Measurements from ENCODE around the gene UBE2O. TPM values are rescaled to one million over a fixed set of nuclear protein-coding genes. Genes with fewer than 3 reads are reported as not detected.

UBE2O gene
- total RNA-seq, 5 donors from 2014 or later (not counting 1 experiment from before 2014, with no cell fraction given): 33.9 to 57.8 (median 47.5) TPM

GRCh38 chr17:76462556-76463290 is 9.8 kb upstream of the UBE2O start:
- H3K9me3 ChIP-seq: no peaks in the 10 kb centered on the region
- no peak overlapping the region for H3K4me3 ChIP-seq (ENCODE audit: control insufficient read depth in 1 of 2, extremely low read depth in 1 of 2, low read length in 1 of 2)
- Mint-ChIP-seq H3K4me1 (peaks cover 3 to 5% (median 4%) of the 10 kb centered on the region in 3 donors), H3K27me3 (no peaks in the 10 kb centered on the region), H3K27ac (no peak overlapping the region), H3K9me3 (no peaks in the 10 kb centered on the region), H3K36me3 (no peaks in the 10 kb centered on the region), H3K4me3 (no peak overlapping the region)
- 86% methylated on average over 16 of the region's 24 CpGs for WGBS (ENCODE audit: insufficient coverage)
- ChIA-PET CTCF (interaction anchor here in 1 of 2 donors (0.5 to 0.6 kb wide), 3 partner anchors 9 to 1325 kb away, joined by 3 to 4 read pairs (median 4); no protein-coding TSS in a partner anchor), POLR2A (interaction anchor here in 1 of 2 donors (0.6 kb wide), 1 partner anchor 15 kb away, joined by 3 read pairs; no protein-coding TSS in a partner anchor)
- H3K36me3 ChIP-seq (ENCODE audit: control insufficient read depth in 2 of 2, extremely low read depth in 1 of 2, insufficient read depth in 1 of 2, low read length in 1 of 2): no peaks in the 10 kb centered on the region
- ATAC-seq (replicated peaks in 1 of 4) (no peak), DNase-seq (no peak)
- peaks cover 0 to 4% of the 10 kb centered on the region in 2 experiments for H3K27me3 ChIP-seq (replicated peaks in 1 of 2; ENCODE audit: control insufficient read depth in 2 of 2, extremely low read depth in 1 of 2, insufficient read depth in 2 of 2, low read length in 1 of 2)
- no peak overlapping the region for H3K27ac ChIP-seq (ENCODE audit: low read length)
- H3K4me1 ChIP-seq (ENCODE audit: control insufficient read depth in 1 of 2, extremely low read depth in 1 of 2, insufficient read depth in 2 of 2, low read length in 2 of 2): peaks cover 0 to 6% of the 10 kb centered on the region in 2 experiments

GRCh38 chr17:76461765-76462555 is 9.0 kb upstream of the UBE2O start:
- H3K4me3 ChIP-seq (ENCODE audit: control insufficient read depth in 1 of 2, extremely low read depth in 1 of 2, low read length in 1 of 2): no peak overlapping the region
- no peak for ATAC-seq (replicated peaks in 1 of 4)
- H3K9me3 Mint-ChIP-seq: no peaks in the 10 kb centered on the region
- H3K27me3 Mint-ChIP-seq: no peaks in the 10 kb centered on the region
- H3K4me3 Mint-ChIP-seq: no peak overlapping the region
- DNase-seq: no peak
- H3K27ac Mint-ChIP-seq: peak overlapping the region in 1 of 2 donors; percentile 57
- H3K36me3 ChIP-seq (ENCODE audit: control insufficient read depth in 2 of 2, extremely low read depth in 1 of 2, insufficient read depth in 1 of 2, low read length in 1 of 2): no peaks in the 10 kb centered on the region
- 74% methylated on average over 6 of the region's 11 CpGs for WGBS (ENCODE audit: insufficient coverage)
- peaks cover 0 to 6% of the 10 kb centered on the region in 2 experiments for H3K4me1 ChIP-seq (ENCODE audit: control insufficient read depth in 1 of 2, extremely low read depth in 1 of 2, insufficient read depth in 2 of 2, low read length in 2 of 2)
- CTCF ChIA-PET: interaction anchor here in 1 of 2 donors (0.5 kb wide), 1 partner anchor 8 kb away, joined by 4 read pairs; no protein-coding TSS in a partner anchor
- H3K27me3 ChIP-seq (replicated peaks in 1 of 2; ENCODE audit: control insufficient read depth in 2 of 2, extremely low read depth in 1 of 2, insufficient read depth in 2 of 2, low read length in 1 of 2): peaks cover 0 to 4% of the 10 kb centered on the region in 2 experiments
- H3K4me1 Mint-ChIP-seq: peaks cover 3 to 5% (median 4%) of the 10 kb centered on the region in 3 donors
- H3K9me3 ChIP-seq: no peaks in the 10 kb centered on the region
- no peak overlapping the region for H3K27ac ChIP-seq (ENCODE audit: low read length)
- no peaks in the 10 kb centered on the region for H3K36me3 Mint-ChIP-seq
- POLR2A ChIA-PET: interaction anchor here in 1 of 2 donors (0.6 kb wide), 1 partner anchor 14 kb away, joined by 3 read pairs; no protein-coding TSS in a partner anchor

GRCh38 chr17:76459674-76460073 is 6.7 kb upstream of the UBE2O start:
- no peak for ATAC-seq (replicated peaks in 1 of 4)
- Histone ChIP-seq H3K4me1 (ENCODE audit: control insufficient read depth in 1 of 2, extremely low read depth in 1 of 2, insufficient read depth in 2 of 2, low read length in 2 of 2) (no peaks in the 10 kb centered on the region), H3K27ac (ENCODE audit: low read length) (no peak overlapping the region), H3K27me3 (replicated peaks in 1 of 2; ENCODE audit: control insufficient read depth in 2 of 2, extremely low read depth in 1 of 2, insufficient read depth in 2 of 2, low read length in 1 of 2) (peaks cover 0 to 4% of the 10 kb centered on the region in 2 experiments), H3K36me3 (ENCODE audit: control insufficient read depth in 2 of 2, extremely low read depth in 1 of 2, insufficient read depth in 1 of 2, low read length in 1 of 2) (no peaks in the 10 kb centered on the region), H3K4me3 (ENCODE audit: control insufficient read depth in 1 of 2, extremely low read depth in 1 of 2, low read length in 1 of 2) (no peak overlapping the region), H3K9me3 (no peaks in the 10 kb centered on the region)
- H3K4me1 Mint-ChIP-seq: no peaks in the 10 kb centered on the region
- H3K4me3 Mint-ChIP-seq: no peak overlapping the region
- WGBS (ENCODE audit: insufficient coverage): 77% methylated on average over 4 of the region's 4 CpGs
- no peak for DNase-seq
- H3K36me3 Mint-ChIP-seq: no peaks in the 10 kb centered on the region
- ChIA-PET CTCF (interaction anchor here in 1 of 2 donors (1.0 kb wide), 1 partner anchor 43 kb away, joined by 4 read pairs; no protein-coding TSS in a partner anchor), POLR2A (no interaction called here)
- H3K27ac Mint-ChIP-seq: no peak overlapping the region
- H3K9me3 Mint-ChIP-seq: no peaks in the 10 kb centered on the region
- no peaks in the 10 kb centered on the region for H3K27me3 Mint-ChIP-seq

GRCh38 chr17:76458580-76459490 is 5.9 kb upstream of the UBE2O start:
- H3K27ac Mint-ChIP-seq: no peak overlapping the region
- Histone ChIP-seq H3K9me3 (no peaks in the 10 kb centered on the region), H3K27me3 (replicated peaks in 1 of 2; ENCODE audit: control insufficient read depth in 2 of 2, extremely low read depth in 1 of 2, insufficient read depth in 2 of 2, low read length in 1 of 2) (peaks cover 0 to 4% of the 10 kb centered on the region in 2 experiments), H3K4me1 (ENCODE audit: control insufficient read depth in 1 of 2, extremely low read depth in 1 of 2, insufficient read depth in 2 of 2, low read length in 2 of 2) (no peaks in the 10 kb centered on the region), H3K36me3 (ENCODE audit: control insufficient read depth in 2 of 2, extremely low read depth in 1 of 2, insufficient read depth in 1 of 2, low read length in 1 of 2) (no peaks in the 10 kb centered on the region), H3K4me3 (ENCODE audit: control insufficient read depth in 1 of 2, extremely low read depth in 1 of 2, low read length in 1 of 2) (no peak overlapping the region), H3K27ac (ENCODE audit: low read length) (no peak overlapping the region)
- H3K4me3 Mint-ChIP-seq: no peak overlapping the region
- no peaks in the 10 kb centered on the region for H3K9me3 Mint-ChIP-seq
- CTCF ChIA-PET: interaction anchor here (0.6 to 1.0 kb wide), 3 partner anchors 24 to 170 kb away, joined by 3 to 4 read pairs (median 4); no protein-coding TSS in a partner anchor
- peak in 1 of 4 experiments; percentile 28 for ATAC-seq (replicated peaks in 1 of 4)
- POLR2A ChIA-PET: interaction anchor here in 1 of 2 donors (0.5 kb wide), 1 partner anchor 220 kb away, joined by 3 read pairs; no protein-coding TSS in a partner anchor
- H3K27me3 Mint-ChIP-seq: no peaks in the 10 kb centered on the region
- H3K4me1 Mint-ChIP-seq: no peaks in the 10 kb centered on the region
- DNase-seq: no peak
- WGBS (ENCODE audit: insufficient coverage): 56% methylated on average over 3 of the region's 9 CpGs
- H3K36me3 Mint-ChIP-seq: no peaks in the 10 kb centered on the region

- WGBS (ENCODE audit: insufficient coverage): 0% methylated on average over 2 of the region's 6 CpGs
- H3K27ac ChIP-seq (ENCODE audit: low read length): peak overlapping the region; percentile 63
- ChIA-PET POLR2A (interaction anchor here (0.6 to 1.0 kb wide), 2 partner anchors 282 to 765 kb away, joined by 3 to 5 read pairs; no protein-coding TSS in a partner anchor), CTCF (interaction anchor here (0.6 to 1.4 kb wide), 7 partner anchors 9 to 372 kb away, joined by 3 to 4 read pairs (median 3); no protein-coding TSS in a partner anchor)
- peaks cover 36 to 43% (median 37%) of the 10 kb centered on the region in 3 donors for H3K4me1 Mint-ChIP-seq
- no peaks in the 10 kb centered on the region for H3K27me3 Mint-ChIP-seq
- peak overlapping the region in 1 of 2 donors; percentile 16 for H3K4me3 ChIP-seq (ENCODE audit: control insufficient read depth in 1 of 2, extremely low read depth in 1 of 2, low read length in 1 of 2)
- DNase-seq: no peak
- no peaks in the 10 kb centered on the region for H3K27me3 ChIP-seq (replicated peaks in 1 of 2; ENCODE audit: control insufficient read depth in 2 of 2, extremely low read depth in 1 of 2, insufficient read depth in 2 of 2, low read length in 1 of 2)
- peak overlapping the region; percentile 76 to 81 (median 76) for H3K4me3 Mint-ChIP-seq
- peaks cover 10 to 23% of the 10 kb centered on the region in 2 experiments for H3K4me1 ChIP-seq (ENCODE audit: control insufficient read depth in 1 of 2, extremely low read depth in 1 of 2, insufficient read depth in 2 of 2, low read length in 2 of 2)
- H3K36me3 Mint-ChIP-seq: no peaks in the 10 kb centered on the region
- H3K36me3 ChIP-seq (ENCODE audit: control insufficient read depth in 2 of 2, extremely low read depth in 1 of 2, insufficient read depth in 1 of 2, low read length in 1 of 2): peaks cover 0 to 4% of the 10 kb centered on the region in 2 donors
- H3K27ac Mint-ChIP-seq: peak overlapping the region; percentile 87 to 89
- no peaks in the 10 kb centered on the region for H3K9me3 Mint-ChIP-seq
- no peak for ATAC-seq (replicated peaks in 1 of 4)
- H3K9me3 ChIP-seq: no peaks in the 10 kb centered on the region
These were observed 435 bp upstream of the UBE2O start for GRCh38 chr17:76453431-76453743.

Measured in T-cell (primary cell).